AG08396 (cell line): Measurements from ENCODE around the gene MOV10L1.
A peak's percentile ranks its signal among the peaks of the same experiment; 100 is the strongest.

Source experiments
- DNase-seq: peaks from one replicate; pipeline ENCODE4 v3.0.0; 2012; ENCODE audit warnings: low spot score, mixed read lengths

Gene MOV10L1

GRCh38 chr22:50089682-50090411 lies at the start of gene MOV10L1:
TSS of gene MOV10L1 (plus strand) at chr22:50090006. CDS start at chr22:50090089, 83 bp downstream.
- DNase-seq: peak; percentile 63

- no peak for DNase-seq
Measured at GRCh38 chr22:50040717-50041116, 49.1 kb upstream of the MOV10L1 start.

GRCh38 chr22:50041361-50042065 lies 48.3 kb upstream of the MOV10L1 start:
- no peak for DNase-seq

- peak; percentile 13 for DNase-seq
Measured at GRCh38 chr22:50044485-50045118, 45.2 kb upstream of the MOV10L1 start.

GRCh38 chr22:50045211-50046018 lies 44.4 kb upstream of the MOV10L1 start:
- DNase-seq: peak; percentile 10

GRCh38 chr22:50046019-50046415 lies 43.8 kb upstream of the MOV10L1 start:
- peak; percentile 8 for DNase-seq

GRCh38 chr22:50046481-50047245 lies 43.1 kb upstream of the MOV10L1 start:
- peak; percentile 7 for DNase-seq

GRCh38 chr22:50047346-50047745 lies 42.5 kb upstream of the MOV10L1 start:
- no peak for DNase-seq

GRCh38 chr22:50048061-50048765 lies 41.6 kb upstream of the MOV10L1 start:
- DNase-seq: no peak

- no peak for DNase-seq
Measured at GRCh38 chr22:50048836-50049235, 41.0 kb upstream of the MOV10L1 start.

- no peak for DNase-seq
Measured at GRCh38 chr22:50049299-50050195, 40.3 kb upstream of the MOV10L1 start.

- no peak for DNase-seq
Measured at GRCh38 chr22:50051930-50052329, 37.9 kb upstream of the MOV10L1 start.

- no peak for DNase-seq
Measured at GRCh38 chr22:50053861-50054260, 35.9 kb upstream of the MOV10L1 start.

GRCh38 chr22:50056214-50056972 lies 33.4 kb upstream of the MOV10L1 start:
- DNase-seq: no peak

GRCh38 chr22:50057278-50058060 lies 32.3 kb upstream of the MOV10L1 start:
- no peak for DNase-seq

GRCh38 chr22:50058061-50058905 lies 31.5 kb upstream of the MOV10L1 start, which contains the start of gene TTLL8:
TSS of gene TTLL8 (minus strand) at chr22:50058298.
- no peak for DNase-seq
